Right atrium auricular region (tissue), 2 donors: Measurements from ENCODE around the gene C16orf74. TPM values are rescaled to one million over a fixed set of nuclear protein-coding genes. Genes with fewer than 3 reads are reported as not detected.
A peak's percentile ranks its signal among the peaks of the same experiment; 100 is the strongest.

Experiments used
- DNase-seq: peaks from one replicate; pipeline ENCODE4 v3.0.0-alpha.2; 2019; ENCODE audit warnings: low spot score
- H3K27ac ChIP-seq, 2 donors: fragments of 200-600 bp; sonication (generic); 1 replicate in 1 of 2; 2 replicates in 1 of 2; pipeline ENCODE4 v1.5.1; 2016 to 2019
- H3K27me3 ChIP-seq, 2 donors: fragments of 200-600 bp; sonication (generic); one replicate each; pipeline versions ENCODE4 v1.5.1 to v1.6.0; 2017 to 2019
- H3K36me3 ChIP-seq: fragments of 200-600 bp; sonication (generic); one replicate; pipeline ENCODE4 v1.5.1; 2016
- H3K4me1 ChIP-seq, 2 donors: fragments of 200-600 bp; sonication (generic); one replicate each; pipeline versions ENCODE4 v1.5.1 to v1.6.0; 2017 to 2019
- H3K4me3 ChIP-seq, 2 donors: fragments of 200-600 bp; sonication (generic); 1 replicate in 1 of 2; 2 replicates in 1 of 2; pipeline ENCODE4 v1.5.1; 2017 to 2019; ENCODE audit warnings: mild to moderate bottlenecking in 1 of 2, moderate library complexity in 1 of 2
- H3K9me3 ChIP-seq, 2 donors: fragments of 200-600 bp; sonication (generic); one replicate each; pipeline ENCODE4 v1.5.1; 2019
- CTCF ChIP-seq, 2 donors: fragments of 200-600 bp; sonication (generic); IDR thresholded peaks; one replicate each; pipeline ENCODE4 v1.5.1; 2019; ENCODE audit warnings: antibody characterized with exemption in 2 of 2
- total RNA-seq, 2 donors: library from RNA; depleted of rRNA; stranded (reverse); fragments of >200 nt; gene quantifications; one replicate each; pipeline ENCODE4 v1.1.0, GENCODE V29; 2016

Gene C16orf74
- total RNA-seq, 2 donors from 2014 or later = 0.79 to 1.4 TPM

GRCh38 chr16:85661740-85662481 lies 89.0 kb downstream of the C16orf74 start:
- peaks cover 80% of the 10 kb centered on the region for H3K36me3 ChIP-seq
- H3K4me3 ChIP-seq = no peak overlapping the region
- no peaks in the 10 kb centered on the region for H3K9me3 ChIP-seq
- no peak for TF ChIP-seq CTCF (IDR thresholded peaks at IDR 0.05)
- DNase-seq = no peak
- peaks cover 0 to 19% of the 10 kb centered on the region in 2 donors for H3K4me1 ChIP-seq
- no peaks in the 10 kb centered on the region for H3K27me3 ChIP-seq
- H3K27ac ChIP-seq = no peak overlapping the region

GRCh38 chr16:85660843-85661739 lies 89.8 kb downstream of the C16orf74 start:
- no peak for DNase-seq
- peaks cover 80% of the 10 kb centered on the region for H3K36me3 ChIP-seq
- no peak overlapping the region for H3K27ac ChIP-seq

GRCh38 chr16:85659805-85660511 lies 90.9 kb downstream of the C16orf74 start:
- Histone ChIP-seq H3K9me3 (no peaks in the 10 kb centered on the region), H3K4me1 (peaks cover 0 to 19% of the 10 kb centered on the region in 2 donors), H3K4me3 (no peak overlapping the region), H3K27me3 (no peaks in the 10 kb centered on the region), H3K27ac (peak overlapping the region; percentile 73 to 76), H3K36me3 (peaks cover 79% of the 10 kb centered on the region)
- no peak for DNase-seq
- peak; percentile 92 for TF ChIP-seq CTCF (IDR thresholded peaks at IDR 0.05)

More at GRCh38 chr16:85660843-85661739, 89.8 kb downstream of the C16orf74 start:
- Histone ChIP-seq H3K9me3 (no peaks in the 10 kb centered on the region), H3K27me3 (no peaks in the 10 kb centered on the region), H3K4me3 (no peak overlapping the region), H3K4me1 (peaks cover 0 to 19% of the 10 kb centered on the region in 2 donors)
- no peak for TF ChIP-seq CTCF (IDR thresholded peaks at IDR 0.05)

GRCh38 chr16:85659336-85659735 lies 91.6 kb downstream of the C16orf74 start:
- H3K9me3 ChIP-seq = no peaks in the 10 kb centered on the region
- H3K27me3 ChIP-seq = no peaks in the 10 kb centered on the region
- no peak for TF ChIP-seq CTCF (IDR thresholded peaks at IDR 0.05)
- H3K4me3 ChIP-seq = no peak overlapping the region
- DNase-seq = no peak
- H3K36me3 ChIP-seq = peaks cover 79% of the 10 kb centered on the region
- H3K4me1 ChIP-seq = peaks cover 0 to 19% of the 10 kb centered on the region in 2 donors
- peak overlapping the region; percentile 73 to 76 for H3K27ac ChIP-seq

GRCh38 chr16:85658504-85659326 lies 92.2 kb downstream of the C16orf74 start:
- no peak for TF ChIP-seq CTCF (IDR thresholded peaks at IDR 0.05)
- H3K36me3 ChIP-seq = peaks cover 78% of the 10 kb centered on the region
- H3K27ac ChIP-seq = peak overlapping the region; percentile 73 to 76
- no peak overlapping the region for H3K4me3 ChIP-seq
- no peaks in the 10 kb centered on the region for H3K27me3 ChIP-seq
- DNase-seq = no peak
- peaks cover 0 to 24% of the 10 kb centered on the region in 2 donors for H3K4me1 ChIP-seq
- no peaks in the 10 kb centered on the region for H3K9me3 ChIP-seq
